Natural killer cell (primary cell): ENCODE measurements around the gene CSPG4. TPM values are rescaled to one million over a fixed set of nuclear protein-coding genes. Genes with fewer than 3 reads are reported as not detected.
A peak's percentile ranks its signal among the peaks of the same experiment; 100 is the strongest.

Experiments
- ATAC-seq, 3 donors: fragments of 150-1000 bp in 2 of 3; fragments of 200-7000 bp in 1 of 3; cut with Tn5 transposase; 1 replicate in 1 of 3; 2 replicates in 2 of 3; pipeline ENCODE4 v1.10.0; 2021; ENCODE audit warnings: mild to moderate bottlenecking in 2 of 3, moderate library complexity in 2 of 3
- DNase-seq, 2 donors: peaks; one replicate each; pipeline versions ENCODE4 v3.0.0 to v3.0.0-alpha.2; 2013 to 2021; ENCODE audit warnings: mixed read lengths in 1 of 2
- H3K27ac ChIP-seq: one replicate; pipeline ENCODE4 v1.5.1; 2013; ENCODE audit warnings: mild to moderate bottlenecking, low read length
- H3K27me3 ChIP-seq: one replicate; pipeline ENCODE4 v1.6.1; 2013; ENCODE audit warnings: low read length; ENCODE audit not compliant: control insufficient read depth, insufficient read depth
- H3K36me3 ChIP-seq: one replicate; pipeline ENCODE4 v1.6.1; 2013; ENCODE audit warnings: low read length; ENCODE audit not compliant: control insufficient read depth, insufficient read depth
- H3K4me1 ChIP-seq: one replicate; pipeline ENCODE4 v1.6.1; 2013; ENCODE audit warnings: low read length; ENCODE audit not compliant: control insufficient read depth, insufficient read depth
- H3K4me3 ChIP-seq: one replicate; pipeline ENCODE4 v1.5.1; 2013; ENCODE audit warnings: low read length
- H3K9me3 ChIP-seq: one replicate; pipeline ENCODE4 v1.6.1; 2013; ENCODE audit warnings: low read length; ENCODE audit not compliant: control insufficient read depth, insufficient read depth
- H3K27ac Mint-ChIP-seq, 2 donors: one replicate each; pipeline ENCODE4 v1.8.0; 2022; ENCODE audit warnings: mild to moderate bottlenecking in 2 of 2, mixed read lengths in 2 of 2, moderate library complexity in 1 of 2
- H3K27me3 Mint-ChIP-seq, 2 donors: one replicate each; pipeline ENCODE4 v1.8.0; 2022; ENCODE audit warnings: low read depth in 2 of 2, mixed read lengths in 2 of 2
- H3K36me3 Mint-ChIP-seq: one replicate; pipeline ENCODE4 v1.8.0; 2022; ENCODE audit warnings: mixed read lengths
- H3K4me1 Mint-ChIP-seq, 2 donors: one replicate each; pipeline ENCODE4 v1.8.0; 2022; ENCODE audit warnings: mixed read lengths in 2 of 2
- H3K4me3 Mint-ChIP-seq: one replicate; pipeline ENCODE4 v1.8.0; 2022; ENCODE audit warnings: mild to moderate bottlenecking, moderate library complexity, mixed read lengths
- H3K9me3 Mint-ChIP-seq, 2 donors: one replicate each; pipeline ENCODE4 v1.8.0; 2022; ENCODE audit warnings: mixed read lengths in 2 of 2
- WGBS: methylation state at CpG from one replicate; pipeline ENCODE4 v1.1.7; 2013; ENCODE audit warnings: missing lambda C conversion rate; ENCODE audit not compliant: insufficient coverage; 5-methylcytosine and 5-hydroxymethylcytosine counted together
- intact Hi-C: fragments of 100-400 bp; cut with micrococcal nuclease; formaldehyde crosslinking; loops from one replicate; pipeline ENCODE4 v1.14.2; 2022
- total RNA-seq, 4 donors: library from RNA; stranded (reverse); fragments of 120-200 nt in 1 of 4; gene quantifications; one replicate each; pipeline versions ENCODE4 v1.2.3 to v1.2.4, GENCODE V29; 2013 to 2022
- TF ChIP-seq, protein P1 (sequence below): fragments of 200-600 bp; IDR thresholded peaks from one replicate; pipeline ENCODE4 v1.8.0; 2022; ENCODE audit warnings: antibody characterized with exemption

CSPG4 gene
- total RNA-seq, 3 donors from 2014 or later (not counting 1 experiment from before 2014, with no cell fraction given): 0.05 to 0.09 (median 0.07) TPM

DNA sequence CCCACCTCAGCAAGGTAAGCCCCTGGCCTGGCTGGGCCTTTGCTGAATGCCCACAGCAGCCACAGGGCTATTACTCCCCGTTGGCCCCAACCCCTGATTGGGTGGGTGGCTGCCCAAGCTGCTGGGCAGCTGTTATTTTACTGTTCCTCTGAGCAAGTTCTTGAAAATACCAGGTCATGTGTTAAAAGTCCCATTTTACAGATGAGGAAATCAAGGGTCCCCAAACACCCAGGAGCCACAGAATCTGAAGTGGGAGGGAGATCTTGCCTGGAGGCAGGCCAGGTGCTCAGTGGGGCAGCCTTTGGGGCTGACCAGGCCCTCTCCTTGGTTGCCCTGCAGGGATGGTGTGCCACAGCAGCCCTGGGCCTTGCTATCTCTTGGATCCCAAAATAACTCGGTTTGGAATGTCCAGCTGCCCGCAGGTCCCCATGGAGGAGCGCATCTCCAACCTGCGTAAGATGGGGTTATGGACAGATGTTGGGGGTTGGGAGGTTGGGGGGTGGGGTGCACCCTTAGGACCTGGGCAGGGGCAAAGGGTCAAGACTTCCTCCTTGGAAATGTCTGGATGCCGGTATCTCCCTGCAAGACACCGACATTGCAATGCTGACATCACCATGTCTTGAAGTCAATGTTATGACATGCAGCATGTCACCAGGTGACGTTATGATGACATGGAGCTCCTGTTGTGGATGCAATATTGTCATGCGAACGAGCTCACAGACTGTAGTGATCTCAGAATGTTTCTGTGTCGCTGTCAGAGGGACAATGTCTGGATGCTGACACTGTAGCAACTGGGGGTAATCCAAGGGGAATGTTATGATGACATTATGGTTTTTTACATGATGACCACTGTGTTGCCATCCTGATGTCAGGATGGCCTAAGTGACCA lies 13.3 kb upstream of the CSPG4 start:
- no peaks in the 10 kb centered on the region for H3K36me3 ChIP-seq
- H3K4me1 ChIP-seq: peaks cover 4% of the 10 kb centered on the region
- DNase-seq (no peak), ATAC-seq (no peak)
- Mint-ChIP-seq H3K36me3 (no peaks in the 10 kb centered on the region), H3K9me3 (no peaks in the 10 kb centered on the region), H3K4me1 (peaks cover 3 to 16% of the 10 kb centered on the region in 2 donors), H3K27ac (no peak overlapping the region), H3K27me3 (peaks cover 5 to 33% of the 10 kb centered on the region in 2 donors), H3K4me3 (no peak overlapping the region)
- WGBS: 83% methylated on average over 11 of the region's 11 CpGs
- no peak overlapping the region for H3K27ac ChIP-seq
- TF ChIP-seq, protein P1, sequence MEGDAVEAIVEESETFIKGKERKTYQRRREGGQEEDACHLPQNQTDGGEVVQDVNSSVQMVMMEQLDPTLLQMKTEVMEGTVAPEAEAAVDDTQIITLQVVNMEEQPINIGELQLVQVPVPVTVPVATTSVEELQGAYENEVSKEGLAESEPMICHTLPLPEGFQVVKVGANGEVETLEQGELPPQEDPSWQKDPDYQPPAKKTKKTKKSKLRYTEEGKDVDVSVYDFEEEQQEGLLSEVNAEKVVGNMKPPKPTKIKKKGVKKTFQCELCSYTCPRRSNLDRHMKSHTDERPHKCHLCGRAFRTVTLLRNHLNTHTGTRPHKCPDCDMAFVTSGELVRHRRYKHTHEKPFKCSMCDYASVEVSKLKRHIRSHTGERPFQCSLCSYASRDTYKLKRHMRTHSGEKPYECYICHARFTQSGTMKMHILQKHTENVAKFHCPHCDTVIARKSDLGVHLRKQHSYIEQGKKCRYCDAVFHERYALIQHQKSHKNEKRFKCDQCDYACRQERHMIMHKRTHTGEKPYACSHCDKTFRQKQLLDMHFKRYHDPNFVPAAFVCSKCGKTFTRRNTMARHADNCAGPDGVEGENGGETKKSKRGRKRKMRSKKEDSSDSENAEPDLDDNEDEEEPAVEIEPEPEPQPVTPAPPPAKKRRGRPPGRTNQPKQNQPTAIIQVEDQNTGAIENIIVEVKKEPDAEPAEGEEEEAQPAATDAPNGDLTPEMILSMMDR: no peak
- no peaks in the 10 kb centered on the region for H3K9me3 ChIP-seq
- H3K4me3 ChIP-seq: no peak overlapping the region
- H3K27me3 ChIP-seq: no peaks in the 10 kb centered on the region
- intact Hi-C loops: loop anchor here (5.0 to 10.0 kb wide), 2 partner anchors 199 to 426 kb away; no protein-coding TSS in a partner anchor

DNA sequence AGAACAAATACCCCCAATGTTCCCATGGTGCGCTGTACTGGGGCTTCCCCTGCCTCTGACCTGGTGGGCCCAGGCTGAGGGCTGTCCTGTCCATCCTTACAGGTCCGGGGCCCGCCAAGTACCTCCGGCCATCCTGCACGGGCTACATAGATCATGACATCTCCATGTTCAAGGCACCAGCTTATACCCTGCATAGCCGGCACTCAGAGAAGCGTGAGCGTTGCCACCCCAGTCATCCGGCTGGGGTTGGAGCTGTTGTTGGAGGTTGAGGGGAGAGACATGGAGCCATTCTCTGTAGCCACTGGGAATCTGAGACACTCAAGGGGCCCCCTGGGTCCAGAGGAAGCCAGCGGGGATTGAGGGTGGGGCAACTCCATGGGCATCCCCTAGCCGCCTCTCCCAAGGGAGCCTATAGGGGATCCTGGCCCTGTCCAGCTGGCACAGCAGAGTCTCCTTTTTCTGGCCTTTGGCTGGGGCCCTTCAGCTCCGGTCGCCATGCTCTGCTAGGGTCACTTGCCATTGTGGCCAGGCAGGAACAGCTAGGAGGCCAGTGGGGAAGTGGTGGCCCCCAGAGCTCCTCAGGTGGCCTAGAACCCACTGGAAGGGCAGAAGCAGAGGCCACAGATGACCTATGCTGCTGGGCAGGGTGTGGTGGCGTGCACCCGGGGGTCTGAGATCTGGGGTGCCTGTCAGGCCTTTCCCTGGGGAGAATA lies 12.5 kb upstream of the CSPG4 start:
- H3K27me3 Mint-ChIP-seq: peaks cover 9 to 36% of the 10 kb centered on the region in 2 donors
- no peak overlapping the region for H3K4me3 ChIP-seq
- H3K9me3 Mint-ChIP-seq: no peaks in the 10 kb centered on the region
- no peak for DNase-seq
- H3K27ac Mint-ChIP-seq: no peak overlapping the region
- no peak overlapping the region for H3K27ac ChIP-seq
- peaks cover 6 to 19% of the 10 kb centered on the region in 2 donors for H3K4me1 Mint-ChIP-seq
- no peak for ATAC-seq
- 94% methylated on average over 15 of the region's 15 CpGs for WGBS
- intact Hi-C loops: loop anchor here (5.0 to 10.0 kb wide), 2 partner anchors 200 to 427 kb away; no protein-coding TSS in a partner anchor
- no peaks in the 10 kb centered on the region for H3K36me3 ChIP-seq
- no peaks in the 10 kb centered on the region for H3K27me3 ChIP-seq
- peaks cover 4% of the 10 kb centered on the region for H3K4me1 ChIP-seq
- TF ChIP-seq, protein P1: no peak
- no peak overlapping the region for H3K4me3 Mint-ChIP-seq
- H3K36me3 Mint-ChIP-seq: no peaks in the 10 kb centered on the region
- no peaks in the 10 kb centered on the region for H3K9me3 ChIP-seq

- Histone ChIP-seq H3K27ac (no peak overlapping the region), H3K27me3 (no peaks in the 10 kb centered on the region), H3K4me3 (no peak overlapping the region), H3K36me3 (no peaks in the 10 kb centered on the region), H3K4me1 (peaks cover 4% of the 10 kb centered on the region), H3K9me3 (no peaks in the 10 kb centered on the region)
- H3K27ac Mint-ChIP-seq: no peak overlapping the region
- intact Hi-C loops: loop anchor here (10.0 kb wide), 1 partner anchor 201 kb away; no protein-coding TSS in a partner anchor
- no peak overlapping the region for H3K4me3 Mint-ChIP-seq
- ATAC-seq (peak; percentile 33 to 52 (median 41)), DNase-seq (peak in 1 of 2 donors; percentile 59)
- no peaks in the 10 kb centered on the region for H3K36me3 Mint-ChIP-seq
- WGBS: 37% methylated on average over 8 of the region's 9 CpGs
- peaks cover 9 to 30% of the 10 kb centered on the region in 2 donors for H3K27me3 Mint-ChIP-seq
- H3K9me3 Mint-ChIP-seq: no peaks in the 10 kb centered on the region
- TF ChIP-seq, protein P1: no peak
- peaks cover 6 to 19% of the 10 kb centered on the region in 2 donors for H3K4me1 Mint-ChIP-seq
These were observed 11.4 kb upstream of the CSPG4 start for GRCh38 chr15:75723847-75724660.
